Measurements from ENCODE around the gene MGAT4B.

DNA sequence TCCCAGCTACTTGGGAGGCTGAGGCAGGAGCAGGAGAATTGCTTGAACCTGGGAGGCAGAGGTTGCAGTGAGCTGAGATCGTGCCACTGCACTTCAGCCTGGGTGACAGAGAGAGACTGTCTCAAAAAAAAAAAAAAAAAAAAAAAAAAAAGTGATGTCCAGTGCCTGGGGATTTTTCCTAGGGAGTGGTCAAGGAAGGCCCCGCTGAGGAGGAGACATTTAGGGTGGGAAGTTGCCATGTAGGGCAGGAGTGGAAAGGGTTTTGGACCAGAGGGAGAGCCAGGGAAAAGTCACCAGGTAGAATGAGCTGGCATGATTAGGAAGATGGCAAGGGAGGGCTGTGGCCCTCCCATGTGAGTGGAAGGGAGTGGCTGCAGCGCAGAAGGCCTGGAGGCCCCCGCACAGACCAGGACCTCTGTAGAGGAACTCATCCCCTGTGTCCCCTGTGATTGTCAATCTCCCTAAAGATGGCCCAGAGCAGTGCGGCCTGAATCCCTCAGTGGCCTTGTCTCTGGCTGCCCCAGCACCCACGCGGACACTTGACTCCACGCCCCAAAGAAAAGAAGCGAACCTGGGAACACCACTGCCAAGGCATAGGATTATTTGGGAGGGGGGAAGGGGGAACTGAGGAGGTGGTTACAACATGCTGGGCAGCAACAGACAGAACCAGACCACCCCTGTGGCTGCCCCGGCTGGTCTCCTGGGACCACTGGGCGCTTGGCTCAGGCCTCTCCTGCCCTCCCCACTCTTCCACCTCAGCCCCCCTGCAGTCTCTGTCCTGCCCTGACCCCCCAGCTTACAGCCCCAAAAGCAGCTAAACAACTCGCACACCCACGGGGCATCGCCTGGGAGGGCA, 11.5 kb upstream of the MGAT4B start:
- TF ChIP-seq, protein P1, sequence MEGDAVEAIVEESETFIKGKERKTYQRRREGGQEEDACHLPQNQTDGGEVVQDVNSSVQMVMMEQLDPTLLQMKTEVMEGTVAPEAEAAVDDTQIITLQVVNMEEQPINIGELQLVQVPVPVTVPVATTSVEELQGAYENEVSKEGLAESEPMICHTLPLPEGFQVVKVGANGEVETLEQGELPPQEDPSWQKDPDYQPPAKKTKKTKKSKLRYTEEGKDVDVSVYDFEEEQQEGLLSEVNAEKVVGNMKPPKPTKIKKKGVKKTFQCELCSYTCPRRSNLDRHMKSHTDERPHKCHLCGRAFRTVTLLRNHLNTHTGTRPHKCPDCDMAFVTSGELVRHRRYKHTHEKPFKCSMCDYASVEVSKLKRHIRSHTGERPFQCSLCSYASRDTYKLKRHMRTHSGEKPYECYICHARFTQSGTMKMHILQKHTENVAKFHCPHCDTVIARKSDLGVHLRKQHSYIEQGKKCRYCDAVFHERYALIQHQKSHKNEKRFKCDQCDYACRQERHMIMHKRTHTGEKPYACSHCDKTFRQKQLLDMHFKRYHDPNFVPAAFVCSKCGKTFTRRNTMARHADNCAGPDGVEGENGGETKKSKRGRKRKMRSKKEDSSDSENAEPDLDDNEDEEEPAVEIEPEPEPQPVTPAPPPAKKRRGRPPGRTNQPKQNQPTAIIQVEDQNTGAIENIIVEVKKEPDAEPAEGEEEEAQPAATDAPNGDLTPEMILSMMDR (optimal IDR thresholded peaks at IDR 0.05 in 1 of 3, IDR thresholded peaks at IDR 0.05 in 1 of 3, conservative IDR thresholded peaks at IDR 0.05 in 1 of 3; ENCODE audit: extremely low read depth in 1 of 3, insufficient read depth in 2 of 3, low read length in 3 of 3): no peak
- no peak for TF ChIP-seq EZH2 (IDR thresholded peaks at IDR 0.05; ENCODE audit: low read length)

Data from keratinocyte (primary cell).